ENCODE results near the gene RUNX2.
A peak's percentile ranks its signal among the peaks of the same experiment; 100 is the strongest.

The RUNX2 gene

GRCh38 chr6:45386501-45386900 is 58.4 kb downstream of the RUNX2 start:
- no peak overlapping the region for H3K4me3 ChIP-seq (ENCODE audit: low read length)
- no peak for TF ChIP-seq CTCF (conservative IDR thresholded peaks at IDR 0.05; ENCODE audit: low read length)
- no peak for DNase-seq (ENCODE audit: low read depth)

GRCh38 chr6:45387236-45387635 is 59.1 kb downstream of the RUNX2 start:
- peak; percentile 65 for DNase-seq (ENCODE audit: low read depth)
- TF ChIP-seq CTCF (conservative IDR thresholded peaks at IDR 0.05; ENCODE audit: low read length): no peak
- H3K4me3 ChIP-seq (ENCODE audit: low read length): no peak overlapping the region

GRCh38 chr6:45388328-45388727 is 60.2 kb downstream of the RUNX2 start:
- peak; percentile 68 for DNase-seq (ENCODE audit: low read depth)
- H3K4me3 ChIP-seq (ENCODE audit: low read length): no peak overlapping the region
- TF ChIP-seq CTCF (conservative IDR thresholded peaks at IDR 0.05; ENCODE audit: low read length): no peak

- H3K4me3 ChIP-seq (ENCODE audit: low read length): no peak overlapping the region
- no peak for TF ChIP-seq CTCF (conservative IDR thresholded peaks at IDR 0.05; ENCODE audit: low read length)
- no peak for DNase-seq (ENCODE audit: low read depth)
Measured at GRCh38 chr6:45394586-45395095, 66.5 kb downstream of the RUNX2 start.

- DNase-seq (ENCODE audit: low read depth): no peak
- H3K4me3 ChIP-seq (ENCODE audit: low read length): no peak overlapping the region
- TF ChIP-seq CTCF (conservative IDR thresholded peaks at IDR 0.05; ENCODE audit: low read length): no peak
Measured at GRCh38 chr6:45398075-45398813, 70.1 kb downstream of the RUNX2 start.

- no peak for TF ChIP-seq CTCF (conservative IDR thresholded peaks at IDR 0.05; ENCODE audit: low read length)
- H3K4me3 ChIP-seq (ENCODE audit: low read length): no peak overlapping the region
- no peak for DNase-seq (ENCODE audit: low read depth)
Measured at GRCh38 chr6:45400021-45400420, 71.9 kb downstream of the RUNX2 start.

- H3K4me3 ChIP-seq (ENCODE audit: low read length): no peak overlapping the region
- DNase-seq (ENCODE audit: low read depth): no peak
- TF ChIP-seq CTCF (conservative IDR thresholded peaks at IDR 0.05; ENCODE audit: low read length): no peak
Measured at GRCh38 chr6:45411959-45412358, 83.8 kb downstream of the RUNX2 start.

All from AG10803 (cell line).